K562 (cell line): ENCODE results near the gene TRAPPC2L. TPM values are rescaled to one million over a fixed set of nuclear protein-coding genes. Genes with fewer than 3 reads are reported as not detected.

Source experiments
- ATAC-seq: fragments of 200-7000 bp; cut with Tn5 transposase; 3 replicates; pipeline ENCODE4 v1.9.1; 2020; ENCODE audit warnings: moderate library complexity
- BruUV-seq: library from RNA; stranded (reverse); fragments of 400-500 nt; replicated peaks from 2 replicates; lab custom pipeline; 2021; lab: Mats Ljungman, UMichigan
- CTCF ChIA-PET: fragments of 300-600 bp; formaldehyde crosslinking; extraction: SDS; loops from one replicate; lab custom pipeline; 2021; ENCODE audit warnings: low intra/inter-chr PET ratio; lab: Yijun Ruan, JAX
- POLR2A ChIA-PET: fragments of 300-600, 350-650 bp; sonication (Branson Sonifier 250); formaldehyde crosslinking; extraction: SDS; loops from one replicate; lab custom pipeline; 2021; ENCODE audit warnings: antibody characterized with exemption, inconsistent platforms; lab: Yijun Ruan, JAX
- DNase-seq, 4 experiments: peaks; one replicate each; pipeline versions ENCODE4 v3.0.0 to v3.0.0-alpha.2; 2011 to 2018; ENCODE audit warnings: low spot score in 3 of 4, mixed read lengths in 3 of 4; ENCODE audit errors: extremely low read depth in 1 of 4
- FAIRE-seq: peaks from 2 replicates; lab custom pipeline; 2011; peaks lifted over from hg19 to GRCh38; lab: Jason Lieb, UNC
- H2AFZ ChIP-seq: 2 replicates; pipeline ENCODE4 v1.6.0; 2011; ENCODE audit warnings: low read depth, low read length, control low read depth, inconsistent platforms
- H3K27ac ChIP-seq: fragments of 200-600 bp; 3 replicates; pipeline ENCODE4 v1.8.0; 2011; ENCODE audit warnings: low read depth, mild to moderate bottlenecking, control low read depth, inconsistent platforms, low read length, moderate library complexity, mixed read lengths; ENCODE audit errors: extremely low read depth
- H3K27me3 ChIP-seq, 2 experiments: fragments of 300-600 bp in 1 of 2; 2 replicates in 1 of 2; 3 replicates in 1 of 2; pipeline versions ENCODE4 v1.6.0 to v1.8.0; 2011; ENCODE audit warnings: inconsistent platforms in 2 of 2, low read length in 2 of 2, mild to moderate bottlenecking in 1 of 2, mixed read lengths in 1 of 2, moderate library complexity in 1 of 2; ENCODE audit not compliant: control insufficient read depth in 2 of 2, insufficient read depth in 2 of 2
- H3K36me3 ChIP-seq: fragments of 300-600 bp; 3 replicates; pipeline ENCODE4 v1.8.0; 2011; ENCODE audit warnings: mild to moderate bottlenecking, low read length, inconsistent platforms; ENCODE audit not compliant: control insufficient read depth, insufficient read depth
- H3K4me1 ChIP-seq, 2 experiments: fragments of 200-600 bp in 1 of 2; replicated peaks in 1 of 2; 2 replicates in 1 of 2; 3 replicates in 1 of 2; pipeline versions ENCODE4 v1.5.1 to v1.8.0; 2011; ENCODE audit warnings: inconsistent platforms in 2 of 2, low read length in 2 of 2, mild to moderate bottlenecking in 1 of 2, mixed read lengths in 1 of 2, moderate library complexity in 1 of 2; ENCODE audit not compliant: control insufficient read depth in 2 of 2, insufficient read depth in 2 of 2
- H3K4me2 ChIP-seq: 2 replicates; pipeline ENCODE4 v1.6.1; 2011; ENCODE audit warnings: low read length, control low read depth, inconsistent platforms, mixed read lengths; ENCODE audit not compliant: insufficient read depth
- H3K4me3 ChIP-seq: fragments of 200-600 bp; sonication (generic), shearing (Covaris generic); 2 replicates; pipeline ENCODE4 v1.5.1; 2016; ENCODE audit warnings: control low read depth, inconsistent platforms
- H3K79me2 ChIP-seq: fragments of 200-600 bp; 3 replicates; pipeline ENCODE4 v1.8.0; 2011; ENCODE audit warnings: low read length, inconsistent platforms; ENCODE audit not compliant: control insufficient read depth, insufficient read depth
- H3K9ac ChIP-seq, 2 experiments: 2 replicates each; pipeline versions ENCODE4 v1.6.0 to v1.6.1; 2011; ENCODE audit warnings: low read depth in 2 of 2, low read length in 2 of 2, control low read depth in 1 of 2, inconsistent platforms in 1 of 2, mild to moderate bottlenecking in 1 of 2, mixed read lengths in 1 of 2; ENCODE audit not compliant: insufficient read depth in 1 of 2
- H3K9me1 ChIP-seq: one replicate; pipeline ENCODE4 v1.6.0; 2011; ENCODE audit warnings: inconsistent platforms, mild to moderate bottlenecking, low read length, moderate library complexity; ENCODE audit not compliant: control insufficient read depth, insufficient read depth
- H3K9me3 ChIP-seq: replicated peaks from 2 replicates; pipeline ENCODE4 v1.5.1; 2011; ENCODE audit warnings: low read depth, low read length, inconsistent platforms; ENCODE audit not compliant: control insufficient read depth, insufficient read depth
- H4K20me1 ChIP-seq: replicated peaks from 2 replicates; pipeline ENCODE4 v1.6.1; 2011; ENCODE audit warnings: low read length, inconsistent platforms, mixed read lengths; ENCODE audit not compliant: control insufficient read depth, insufficient read depth
- FIP1L1 ChIP-seq: fragments of 200-400 bp; formaldehyde crosslinking; IDR thresholded peaks from 2 replicates; pipeline ENCODE4 v1.6.1; 2018; ENCODE audit warnings: mild to moderate bottlenecking, low read depth, low read length; ENCODE audit not compliant: poor library complexity, severe bottlenecking
- MLX ChIP-seq, 2 experiments: fragments of 450-650 bp in 1 of 2; sonication (generic) in 1 of 2; formaldehyde crosslinking; conservative IDR thresholded peaks; 2 replicates each; pipeline versions ENCODE4 v1.4.0 to v1.8.1; 2020 to 2022; ENCODE audit warnings: mild to moderate bottlenecking in 1 of 2, missing genetic modification reagents in 1 of 2
- RAD51 ChIP-seq: fragments of 450-650 bp; IDR thresholded peaks from 2 replicates; pipeline ENCODE4 v1.7.1; 2016; ENCODE audit warnings: low read depth, mild to moderate bottlenecking, borderline replicate concordance
- RBFOX2 ChIP-seq: fragments of 200-400 bp; formaldehyde crosslinking; IDR thresholded peaks from 2 replicates; pipeline ENCODE4 v1.6.1; 2017; ENCODE audit warnings: low read depth, mild to moderate bottlenecking, low read length, moderate library complexity
- RHOXF2B ChIP-seq: fragments of 250-450 bp; sonication (Bioruptor Pico); conservative IDR thresholded peaks from 2 replicates; pipeline ENCODE4 v1.5.1; 2021
- SRF ChIP-seq, 2 experiments: fragments of 250-450, 450-650 bp in 1 of 2; sonication (Bioruptor Pico) in 1 of 2; sonication (generic) in 1 of 2; formaldehyde crosslinking; IDR thresholded peaks; 2 replicates each; pipeline versions ENCODE4 v1.5.0 to v1.5.1; 2020 to 2022; ENCODE audit warnings: mild to moderate bottlenecking in 1 of 2, missing genetic modification reagents in 1 of 2
- ZNF253 ChIP-seq: fragments of 250-450 bp; sonication (Bioruptor Pico); conservative IDR thresholded peaks from 2 replicates; pipeline ENCODE4 v1.6.1; 2021; ENCODE audit warnings: mild to moderate bottlenecking
- ZNF282 ChIP-seq: sonication (generic); formaldehyde crosslinking; IDR thresholded peaks from 2 replicates; pipeline ENCODE4 v1.8.1; 2023; ENCODE audit warnings: missing genetic modification reagents
- ZNF347 ChIP-seq: fragments of 450-650 bp; formaldehyde crosslinking; IDR thresholded peaks from 2 replicates; pipeline ENCODE4 v1.4.0; 2020; ENCODE audit warnings: low read depth, mild to moderate bottlenecking, moderate library complexity
- WGBS: fragments of 100-300 bp; shearing (Covaris generic); methylation state at CpG from one replicate; pipeline ENCODE4 v1.1.6; 2016; ENCODE audit warnings: low coverage, mixed read lengths; ENCODE audit not compliant: insufficient coverage; ENCODE audit errors: missing lambda C conversion rate; 5-methylcytosine and 5-hydroxymethylcytosine counted together
- in situ Hi-C: fragments of 300-500 bp; cut with MboI; formaldehyde crosslinking; loops from 4 replicates; pipeline ENCODE4 v1.15.0; 2018; ENCODE audit warnings: inconsistent platforms, mixed read lengths
- intact Hi-C: fragments of 100-400 bp; cut with micrococcal nuclease; formaldehyde crosslinking; loops from 2 replicates; pipeline ENCODE4 v1.14.2; 2022
- polyA plus RNA-seq, 8 experiments: library from polyadenylated mRNA; depleted of rRNA in 4 of 8; stranded (reverse) in 5 of 8; unstranded in 3 of 8; fragments of >200 nt; fragmentation: Nextera tagmentation in 2 of 8; fragmentation: Illumina TruSeq in 1 of 8; extraction: Ambion mirVana in 2 of 8; extraction: Trizol in 1 of 8; gene quantifications; 2 replicates each; pipeline versions ENCODE4 v1.2.1 to v1.2.3, GENCODE V29; 2011 to 2014; ENCODE audit warnings: inconsistent platforms in 1 of 8, missing spikeins in 1 of 8
- total RNA-seq, 7 experiments: library from RNA; depleted of rRNA in 6 of 7; stranded (reverse); fragments of >200 nt in 6 of 7; fragmentation: Illumina TruSeq in 2 of 7; extraction: Trizol in 2 of 7; gene quantifications; 2 replicates each; pipeline versions ENCODE4 v1.2.1 to v1.2.3, GENCODE V29; 2011 to 2021; ENCODE audit warnings: low replicate concordance in 1 of 7

TRAPPC2L gene
- total and polyA plus RNA-seq, 9 of the 15 experiments (the other 6 are each of a cell fraction or from before 2014, with no cell fraction given), result 60.4 to 398 (median 97.5) TPM

- WGBS, result 89% methylated on average over 13 of the region's 19 CpGs
- BruUV-seq, result no TSS peak
Observed at GRCh38 chr16:88861359-88861758, 4.4 kb downstream of the TRAPPC2L start.

DNA sequence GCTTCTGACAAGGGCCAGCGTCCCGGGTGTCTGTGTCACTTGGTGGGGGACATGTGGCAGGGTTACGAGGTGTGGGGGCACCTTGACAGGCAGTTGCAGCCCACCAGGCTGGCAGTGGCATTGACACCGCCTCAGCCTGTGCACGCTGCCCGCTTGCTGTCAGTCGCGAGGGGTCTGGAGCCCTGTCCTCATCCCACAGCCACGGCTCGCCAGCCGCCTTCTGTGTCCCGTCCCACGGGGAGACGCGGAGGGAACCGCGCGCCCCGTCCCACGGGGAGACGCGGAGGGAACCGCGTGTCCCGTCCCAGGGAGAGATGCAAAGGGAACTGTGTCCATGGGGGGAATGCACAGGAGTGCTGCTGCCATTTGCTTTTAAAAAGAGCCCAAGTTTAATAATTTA is 6.0 kb downstream of the TRAPPC2L start:
- TF ChIP-seq ZNF253 (CRISPR knock-in tag), result no peak
- no peak for TF ChIP-seq ZNF282
- peak; percentile 31 for TF ChIP-seq FIP1L1
- TF ChIP-seq MLX (CRISPR knock-in tag; conservative IDR thresholded peaks at IDR 0.05), result no peak
- no peak for TF ChIP-seq RHOXF2B (CRISPR knock-in tag)
- no peak for TF ChIP-seq ZNF347 (CRISPR knock-in tag)
- TF ChIP-seq RBFOX2, result peak; percentile 27; the same call in 1 of the 2 replicates
- H3K9ac ChIP-seq, result no peak overlapping the region; a peak in 1 of 4 replicates
- ChIA-PET CTCF (no interaction called here), POLR2A (no interaction called here)
- H3K36me3 ChIP-seq, result peaks cover 40% of the 10 kb centered on the region; the same call in 2 of the 3 replicates
- no peaks in the 10 kb centered on the region for H3K9me3 ChIP-seq
- WGBS, result 78% methylated on average over 18 of the region's 25 CpGs
- no peak for FAIRE-seq
- no peaks in the 10 kb centered on the region for H3K9me1 ChIP-seq
- peaks cover 6% of the 10 kb centered on the region; the same call in 2 of the 3 replicates for H3K79me2 ChIP-seq
- H3K27me3 ChIP-seq, result no peaks in the 10 kb centered on the region
- no peak overlapping the region for H3K4me3 ChIP-seq
- no peak overlapping the region for H3K4me2 ChIP-seq
- 0 out of 2 replicates have a peak, but pooled peaks cover 4% of the 10 kb centered on the region for H4K20me1 ChIP-seq
- no peak overlapping the region for H3K27ac ChIP-seq
- intact Hi-C loops, result no loop called here
- ATAC-seq, result no peak
- in situ Hi-C loops, result no loop called here
- no peak for DNase-seq
- H2AFZ ChIP-seq, result no peak overlapping the region
- peaks cover 2 to 62% of the 10 kb centered on the region in 2 experiments; a peak in 4 of 5 replicates for H3K4me1 ChIP-seq
- BruUV-seq, result no TSS peak

More at GRCh38 chr16:88861359-88861758, 4.4 kb downstream of the TRAPPC2L start:
- peaks cover 40% of the 10 kb centered on the region; the same call in 2 of the 3 replicates for H3K36me3 ChIP-seq
- H3K9ac ChIP-seq, result peak overlapping the region in 1 of 2 experiments; percentile 40; a peak in 1 of 4 replicates
- no peak overlapping the region for H3K27ac ChIP-seq
- FAIRE-seq (no peak), ATAC-seq (no peak), DNase-seq (no peak)
- H3K9me1 ChIP-seq, result no peaks in the 10 kb centered on the region
- peaks cover 16% of the 10 kb centered on the region for H3K79me2 ChIP-seq
- no peaks in the 10 kb centered on the region for H3K9me3 ChIP-seq
- no peak overlapping the region for H2AFZ ChIP-seq
- intact Hi-C loops, result no loop called here
- in situ Hi-C loops, result no loop called here
- H3K27me3 ChIP-seq, result no peaks in the 10 kb centered on the region
- H4K20me1 ChIP-seq, result 0 out of 2 replicates have a peak, but pooled peaks cover 4% of the 10 kb centered on the region
- peaks cover 4 to 53% of the 10 kb centered on the region in 2 experiments; a peak in 4 of 5 replicates for H3K4me1 ChIP-seq
- ChIA-PET CTCF (no interaction called here), POLR2A (no interaction called here)
- no peak overlapping the region for H3K4me2 ChIP-seq
- H3K4me3 ChIP-seq, result no peak overlapping the region
- TF ChIP-seq SRF (CRISPR knock-in tag; IDR thresholded peaks at IDR 0.05) (no peak), RAD51 (no peak)
